T-helper 2 cell treated with Interferon-gamma antibody and Interleukin-4, amounts not matched to agents 100 ng/mL and 5 ng/mL, for 36 hours (primary cell): ENCODE results near the gene USP27X. TPM values are rescaled to one million over a fixed set of nuclear protein-coding genes. Genes with fewer than 3 reads are reported as not detected.

ENCODE experiments used
- intact Hi-C: fragments of 100-400 bp; cut with micrococcal nuclease; formaldehyde crosslinking; loops from one replicate; pipeline ENCODE4 v1.15.1; 2023
- total RNA-seq: library from RNA; stranded (reverse); gene quantifications from 2 replicates; pipeline ENCODE4 v1.2.3, GENCODE V29; 2022

The USP27X gene
- total RNA-seq, 1 donor from 2014 or later = 1.3 TPM

- intact Hi-C loops = no loop called here
These were observed 1.4 kb downstream of the USP27X start for GRCh38 chrX:49880668-49881067.

- intact Hi-C loops = loop anchor here (1.0 kb wide), 1 partner anchor 35 kb away; no protein-coding TSS in a partner anchor
These were observed 5.1 kb downstream of the USP27X start for GRCh38 chrX:49884290-49884862.

GRCh38 chrX:49892542-49892941 is 13.3 kb downstream of the USP27X start:
- intact Hi-C loops = no loop called here

- intact Hi-C loops = no loop called here
These were observed 17.7 kb downstream of the USP27X start for GRCh38 chrX:49896951-49897350.

- intact Hi-C loops = no loop called here
These were observed 21.8 kb downstream of the USP27X start for GRCh38 chrX:49901048-49901447.

GRCh38 chrX:49910344-49910743 is 31.1 kb downstream of the USP27X start:
- intact Hi-C loops = no loop called here

- intact Hi-C loops = no loop called here
These were observed 32.8 kb downstream of the USP27X start for GRCh38 chrX:49912086-49912485.

GRCh38 chrX:49912861-49913260 is 33.6 kb downstream of the USP27X start:
- intact Hi-C loops = no loop called here

- intact Hi-C loops = loop anchor here (5.0 kb wide), 2 partner anchors 532 to 667 kb away; no protein-coding TSS in a partner anchor
These were observed 36.3 kb downstream of the USP27X start for GRCh38 chrX:49915361-49916222.

GRCh38 chrX:49919617-49920016 is 40.3 kb downstream of the USP27X start:
- intact Hi-C loops = loop anchor here (1.0 to 5.0 kb wide), 4 partner anchors 35 to 663 kb away; partner anchors contain the start of genes AKAP4 and CCNB3

- intact Hi-C loops = loop anchor here (5.0 kb wide), 1 partner anchor 281 kb away; the partner anchor contains the start of genes AKAP4 and CCNB3
These were observed 41.8 kb downstream of the USP27X start for GRCh38 chrX:49921109-49921508.

- intact Hi-C loops = loop anchor here (1.0 to 5.0 kb wide), 2 partner anchors 43 to 280 kb away; partner anchors contain the start of genes AKAP4, CCNB3 and USP27X
These were observed 43.3 kb downstream of the USP27X start, which contains the start of gene CLCN5 for GRCh38 chrX:49922291-49923241. Gene CLCN5, plus strand, starts transcription at chrX:49922596. Its CDS starts 2,703 bp downstream, at chrX:49925299.

GRCh38 chrX:49925176-49925575 is 45.9 kb downstream of the USP27X start:
- intact Hi-C loops = no loop called here

GRCh38 chrX:49930039-49930438 is 50.8 kb downstream of the USP27X start:
- intact Hi-C loops = no loop called here

Other genes starting within 250 kb of the USP27X start
- gene PAGE1, start 183.5 kb upstream of the USP27X start, total RNA-seq = not detected in 2 replicates
- gene PAGE4, start 50.2 kb upstream of the USP27X start, total RNA-seq = not detected in 2 replicates
- gene CLCN5, start 43.1 kb downstream of the USP27X start, total RNA-seq = 3.6 and 5.6 TPM in 2 replicates